GM12878 (cell line): ENCODE data around the gene DYSF. TPM values are rescaled to one million over a fixed set of nuclear protein-coding genes. Genes with fewer than 3 reads are reported as not detected.

Source experiments
- ATAC-seq: fragments of 200-7000 bp; cut with Tn5 transposase; 3 replicates; pipeline ENCODE4 v1.9.1; 2020; ENCODE audit warnings: mild to moderate bottlenecking, moderate library complexity
- BruUV-seq: library from RNA; stranded (reverse); fragments of 400-500 nt; replicated peaks from 2 replicates; lab custom pipeline; 2021; lab: Mats Ljungman, UMichigan
- CTCF ChIA-PET: fragments of 300-600 bp; sonication (Branson Sonifier 250); formaldehyde crosslinking; extraction: SDS; loops from one replicate; lab custom pipeline; 2021; ENCODE audit warnings: inconsistent platforms; lab: Yijun Ruan, JAX
- POLR2A ChIA-PET: fragments of 350-600 bp; formaldehyde crosslinking; extraction: SDS; loops from one replicate; lab custom pipeline; 2021; ENCODE audit warnings: inconsistent platforms; lab: Charles Lee
- RAD21 ChIA-PET: fragments of 300-600 bp; sonication (Branson Sonifier 250); formaldehyde crosslinking; loops from one replicate; lab custom pipeline; 2023; ENCODE audit warnings: antibody characterized with exemption; ENCODE audit not compliant: unreplicated experiment; lab: Charles Lee
- SMC1A ChIA-PET: fragments of 300-600 bp; sonication (Branson Sonifier 250); formaldehyde crosslinking; loops from one replicate; lab custom pipeline; 2023; ENCODE audit not compliant: unreplicated experiment, uncharacterized antibody; lab: Charles Lee
- DNase-seq: peaks from one replicate; pipeline ENCODE4 v3.0.0-alpha.2; 2011; ENCODE audit warnings: low read depth, low spot score
- FAIRE-seq: peaks from 3 replicates; lab custom pipeline; 2011; peaks lifted over from hg19 to GRCh38; lab: Jason Lieb, UNC
- H2AFZ ChIP-seq: 2 replicates; pipeline ENCODE4 v1.6.0; 2011; ENCODE audit warnings: low read depth, low read length, control low read depth; ENCODE audit not compliant: control insufficient read depth
- H3K27ac ChIP-seq: 2 replicates; pipeline ENCODE4 v1.5.1; 2011; ENCODE audit warnings: control low read depth; ENCODE audit not compliant: control insufficient read depth, insufficient read depth
- H3K27me3 ChIP-seq, 2 experiments: replicated peaks in 1 of 2; 2 replicates each; pipeline versions ENCODE4 v1.6.0 to v1.6.1; 2011; ENCODE audit warnings: low read length in 1 of 2; ENCODE audit not compliant: control insufficient read depth in 2 of 2, insufficient read depth in 2 of 2
- H3K36me3 ChIP-seq, 2 experiments: 2 replicates each; pipeline ENCODE4 v1.5.1; 2011; ENCODE audit warnings: low read length in 1 of 2; ENCODE audit not compliant: control insufficient read depth in 2 of 2, insufficient read depth in 2 of 2
- H3K4me1 ChIP-seq: 2 replicates; pipeline ENCODE4 v1.6.1; 2011; ENCODE audit warnings: mild to moderate bottlenecking, low read length, moderate library complexity, mixed read lengths; ENCODE audit not compliant: control insufficient read depth, insufficient read depth
- H3K4me2 ChIP-seq: 2 replicates; pipeline ENCODE4 v1.6.0; 2011; ENCODE audit warnings: control low read depth; ENCODE audit not compliant: control insufficient read depth, insufficient read depth
- H3K4me3 ChIP-seq: fragments of 200-600 bp; sonication (generic); 2 replicates; pipeline ENCODE4 v1.5.1; 2016
- H3K79me2 ChIP-seq: 2 replicates; pipeline ENCODE4 v1.6.0; 2011; ENCODE audit warnings: low read length; ENCODE audit not compliant: control insufficient read depth, insufficient read depth
- H3K9ac ChIP-seq: 2 replicates; pipeline ENCODE4 v1.8.0; 2011; ENCODE audit warnings: low read length, control low read depth, mixed read lengths; ENCODE audit not compliant: control insufficient read depth, insufficient read depth
- H3K9me3 ChIP-seq: replicated peaks from 3 replicates; pipeline ENCODE4 v1.5.1; 2011; ENCODE audit warnings: mild to moderate bottlenecking, low read length; ENCODE audit not compliant: control insufficient read depth, insufficient read depth
- H4K20me1 ChIP-seq: 2 replicates; pipeline ENCODE4 v1.6.0; 2011; ENCODE audit not compliant: control insufficient read depth, insufficient read depth
- CHD2 ChIP-seq: IDR thresholded peaks from 2 replicates; pipeline ENCODE4 v1.6.1; 2011; ENCODE audit warnings: low read depth, low read length, improper control_type of control experiment, borderline replicate concordance
- EED ChIP-seq: sonication (generic); IDR thresholded peaks from 2 replicates; pipeline ENCODE4 v1.6.1; 2016; ENCODE audit warnings: antibody characterized with exemption, low read depth
- LARP7 ChIP-seq: fragments of 450-650 bp; IDR thresholded peaks from 2 replicates; pipeline ENCODE4 v1.6.1; 2017; ENCODE audit warnings: mild to moderate bottlenecking
- MTA3 ChIP-seq: IDR thresholded peaks from 2 replicates; pipeline ENCODE4 v1.6.1; 2012; ENCODE audit warnings: low read length, inconsistent platforms, borderline replicate concordance
- MYC ChIP-seq: IDR thresholded peaks from 2 replicates; pipeline ENCODE4 v1.6.1; 2011; ENCODE audit warnings: mild to moderate bottlenecking, low read length, moderate library complexity, inconsistent platforms; ENCODE audit not compliant: insufficient read depth, insufficient replicate concordance, insufficient read length, severe bottlenecking
- NRF1 ChIP-seq: conservative IDR thresholded peaks from 2 replicates; pipeline ENCODE4 v1.6.1; 2011; ENCODE audit warnings: mild to moderate bottlenecking, low read depth, low read length, improper control_type of control experiment
- RELA ChIP-seq: fragments of 450-650 bp; IDR thresholded peaks from 2 replicates; pipeline ENCODE4 v1.8.0; 2014; ENCODE audit warnings: borderline replicate concordance; ENCODE audit not compliant: partially characterized antibody
- SREBF1 ChIP-seq: IDR thresholded peaks from 2 replicates; pipeline ENCODE4 v1.6.1; 2012; ENCODE audit warnings: mild to moderate bottlenecking, low read length
- SRF ChIP-seq, 2 experiments: IDR thresholded peaks; 2 replicates each; pipeline ENCODE4 v1.6.1; 2011; ENCODE audit warnings: low read depth in 2 of 2, low read length in 2 of 2, mild to moderate bottlenecking in 1 of 2, moderate library complexity in 1 of 2
- ZBTB4 ChIP-seq: fragments of 450-650 bp; formaldehyde crosslinking; IDR thresholded peaks from 2 replicates; pipeline ENCODE4 v1.4.0; 2022; ENCODE audit warnings: mild to moderate bottlenecking, moderate library complexity
- WGBS: methylation state at CpG from one replicate; pipeline ENCODE4 v1.1.6; 2016; ENCODE audit warnings: low lambda C conversion rate; ENCODE audit not compliant: insufficient replicate concordance, insufficient coverage; ENCODE audit errors: missing lambda C conversion rate; 5-methylcytosine and 5-hydroxymethylcytosine counted together
- in situ Hi-C: fragments of 300-500 bp; cut with MboI; formaldehyde crosslinking; loops from 9 replicates; pipeline ENCODE4 v1.14.3; 2018; ENCODE audit warnings: mixed read lengths
- intact Hi-C: fragments of 100-400 bp; cut with micrococcal nuclease; formaldehyde crosslinking; loops from one replicate; pipeline ENCODE4 v1.14.2; 2022; ENCODE audit not compliant: unreplicated experiment
- polyA plus RNA-seq, 11 experiments: library from polyadenylated mRNA; depleted of rRNA in 4 of 11; unstranded in 6 of 11; stranded (reverse) in 5 of 11; fragments of >200 nt; fragmentation: Nextera tagmentation in 4 of 11; fragmentation: Illumina TruSeq in 1 of 11; extraction: Ambion mirVana in 4 of 11; extraction: Trizol in 1 of 11; gene quantifications; 1 replicate in 1 of 11; 2 replicates in 10 of 11; pipeline versions ENCODE4 v1.2.1 to v1.2.3, GENCODE V29; 2011 to 2016; ENCODE audit warnings: inconsistent platforms in 2 of 11, missing spikeins in 2 of 11, low read depth in 1 of 11
- total RNA-seq, 4 experiments: library from RNA; depleted of rRNA in 3 of 4; stranded (reverse); fragments of >200 nt in 3 of 4; fragmentation: Illumina TruSeq in 1 of 4; extraction: Trizol in 1 of 4; gene quantifications; 2 replicates each; pipeline versions ENCODE4 v1.2.1 to v1.2.3, GENCODE V29; 2013 to 2021

DYSF gene
- total and polyA plus RNA-seq, 10 of the 15 experiments (the other 5 are each of a cell fraction or from before 2014, with no cell fraction given): under 0.01 to 0.15 (median 0.03) TPM; not detected in 7

- in situ Hi-C loops: no loop called here
- Histone ChIP-seq H3K27me3 (no peaks in the 10 kb centered on the region; a peak in 1 of 4 replicates), H3K27ac (no peak overlapping the region), H2AFZ (no peak overlapping the region), H3K79me2 (no peaks in the 10 kb centered on the region), H3K4me3 (no peak overlapping the region), H3K9ac (no peak overlapping the region), H3K4me2 (no peak overlapping the region), H3K4me1 (no peaks in the 10 kb centered on the region), H3K36me3 (no peaks in the 10 kb centered on the region), H3K9me3 (no peaks in the 10 kb centered on the region), H4K20me1 (no peaks in the 10 kb centered on the region)
- SMC1A ChIA-PET: no interaction called here
- no peak for TF ChIP-seq NRF1
- TF ChIP-seq MYC: no peak
- no peak for TF ChIP-seq ZBTB4
- no peak for TF ChIP-seq SREBF1
- no peak for TF ChIP-seq EED
- no peak for TF ChIP-seq MTA3
- TF ChIP-seq SRF (IDR thresholded peaks at IDR 0.05; ENCODE audit: low read depth in 2 of 2, low read length in 2 of 2): no peak
- no peak for TF ChIP-seq CHD2
- no peak for TF ChIP-seq LARP7
- no peak for TF ChIP-seq RELA
- intact Hi-C loops: no loop called here
- CTCF ChIA-PET: no interaction called here
- no TSS peak for BruUV-seq
- POLR2A ChIA-PET: no interaction called here
- WGBS: 38% methylated on average over 10 of the region's 10 CpGs
- RAD21 ChIA-PET: no interaction called here
- DNase-seq (no peak), FAIRE-seq (no peak), ATAC-seq (no peak)
Observed at GRCh38 chr2:71581026-71581425, 127.7 kb downstream of the DYSF start.
